GM19438 (cell line): ENCODE results near the gene SMIM22.

Experiments used
- ATAC-seq: cut with Tn5 transposase; IDR thresholded peaks from one replicate; pipeline ENCODE4 v1.9.1; 2021; ENCODE audit warnings: low read depth; ENCODE audit not compliant: unreplicated experiment

The SMIM22 gene

GRCh38 chr16:4792951-4793513 is 2.1 kb upstream of the SMIM22 start:
- no peak for ATAC-seq

- ATAC-seq, result no peak
These were observed 831 bp downstream of the SMIM22 start for GRCh38 chr16:4795828-4796572.

GRCh38 chr16:4796982-4797804 is 2.0 kb downstream of the SMIM22 start:
- ATAC-seq, result no peak

DNA sequence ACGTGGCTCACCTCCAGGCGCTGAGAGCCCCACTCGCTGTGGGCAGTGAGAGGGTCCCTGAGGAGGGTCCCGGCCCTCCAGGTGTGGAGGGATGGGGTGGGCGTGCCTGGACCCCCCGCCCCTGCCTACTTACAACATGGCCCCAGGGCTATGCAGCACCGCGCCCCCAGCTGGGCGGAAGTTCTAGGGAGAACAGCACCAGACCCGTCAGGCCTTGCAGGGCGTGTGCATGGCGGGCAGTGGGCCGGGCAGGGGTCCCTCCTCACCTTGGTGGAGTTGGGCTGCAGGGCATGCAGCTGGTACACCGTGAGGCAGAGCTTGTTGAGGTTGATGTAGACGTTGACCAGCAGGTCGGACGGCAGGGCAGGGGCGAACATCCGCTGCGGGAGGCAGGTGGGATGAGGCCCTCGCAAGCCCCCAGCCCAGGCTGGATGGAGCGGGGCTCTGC is 2.7 kb downstream of the SMIM22 start:
- no peak for ATAC-seq

DNA sequence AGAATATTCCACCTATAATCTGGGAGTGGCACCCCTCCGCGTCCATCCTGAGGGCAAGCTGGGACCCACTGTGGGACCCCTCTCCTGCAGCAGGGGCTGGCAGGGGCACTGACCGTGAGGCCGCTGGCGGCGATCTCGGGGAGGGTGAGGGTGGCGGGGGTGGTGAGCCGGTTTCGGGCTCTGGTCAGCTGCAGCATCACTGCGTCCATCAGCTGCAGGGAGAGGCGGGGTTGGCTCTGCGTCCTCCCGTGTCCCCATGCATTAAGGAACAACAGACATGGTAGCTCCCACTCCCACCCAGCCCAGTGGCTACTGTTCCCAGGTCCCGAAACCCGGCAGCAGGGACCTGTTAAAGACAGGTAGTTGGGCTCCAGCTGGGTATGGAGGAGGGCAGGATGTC is 3.3 kb downstream of the SMIM22 start:
- ATAC-seq, result no peak

DNA sequence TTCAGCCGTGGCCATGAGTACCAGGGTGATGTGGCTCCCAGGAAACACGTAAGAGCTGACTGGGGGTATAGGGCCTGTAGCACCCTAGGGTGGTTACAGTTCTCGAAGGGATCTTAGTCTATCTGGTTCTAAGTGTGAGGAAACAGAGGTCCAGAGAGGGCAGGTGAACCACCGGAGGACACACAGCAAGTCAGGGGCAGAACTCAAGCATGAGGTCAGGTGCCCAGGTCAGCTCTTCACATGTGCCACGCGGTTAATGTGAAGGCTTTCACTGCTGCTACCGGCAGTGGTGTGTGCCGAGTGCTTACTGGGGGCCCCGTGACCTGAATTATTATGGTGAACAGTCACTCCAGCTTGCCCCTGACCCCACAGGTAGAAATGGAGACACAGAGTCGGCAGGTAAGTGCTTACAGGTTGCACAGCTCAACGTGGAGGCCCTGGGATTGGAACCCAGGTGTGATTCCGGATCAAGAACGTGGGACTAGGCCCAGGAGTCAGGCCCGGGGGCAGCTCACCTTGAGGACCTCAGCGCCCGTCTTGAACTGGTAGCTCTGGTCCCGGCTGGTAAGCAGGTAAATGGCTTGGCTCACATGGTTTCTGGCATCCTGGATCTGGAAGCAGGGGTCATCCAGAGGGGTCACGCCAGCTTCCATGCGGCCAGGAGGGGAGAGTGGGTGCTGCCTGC is 4.1 kb downstream of the SMIM22 start:
- ATAC-seq, result no peak

DNA sequence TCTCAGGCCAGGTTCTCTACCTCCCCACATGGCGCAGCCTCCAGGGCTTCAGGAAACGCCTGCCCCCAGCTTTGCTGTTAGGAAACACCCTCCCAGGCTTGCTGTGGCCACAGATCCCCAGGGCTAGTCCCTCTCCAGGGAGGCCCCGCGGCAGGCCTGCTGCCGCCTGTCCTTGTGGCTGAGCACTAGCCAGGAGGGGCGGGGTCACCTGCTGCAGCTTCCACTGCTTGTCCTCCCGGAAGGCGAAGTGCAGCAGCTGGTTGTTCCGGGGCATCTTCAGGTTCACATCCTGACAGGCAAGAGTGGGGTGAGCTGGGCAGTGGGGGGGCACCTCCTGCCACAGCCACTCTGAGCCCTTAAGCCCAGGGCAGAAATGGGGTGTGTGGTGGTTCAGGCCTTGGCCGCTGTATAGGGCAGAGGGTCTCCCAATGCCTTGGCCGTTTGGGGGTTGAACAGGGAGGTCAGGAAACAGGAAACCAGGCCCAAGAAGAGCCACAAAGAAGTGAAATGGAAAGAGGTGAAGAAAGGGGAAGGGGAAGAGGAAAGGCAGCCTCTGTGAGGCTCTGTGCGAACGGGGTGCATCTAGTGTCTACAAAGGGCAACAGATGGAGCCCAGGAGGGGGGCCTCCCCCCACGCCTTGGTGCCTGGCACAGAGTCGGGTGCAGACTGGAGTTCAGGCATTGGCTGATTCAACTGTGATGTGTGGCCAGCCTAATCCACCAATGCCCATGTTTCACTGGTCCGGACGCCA is 5.3 kb downstream of the SMIM22 start:
- ATAC-seq, result no peak

GRCh38 chr16:4801051-4801961 is 6.1 kb downstream of the SMIM22 start:
- no peak for ATAC-seq

- peak; percentile 68 for ATAC-seq
These were observed 6.9 kb downstream of the SMIM22 start, which contains the start of gene ROGDI for GRCh38 chr16:4801962-4802658. TSS of gene ROGDI (minus strand) at chr16:4802633. CDS start at chr16:4802571, 62 bp downstream.

DNA sequence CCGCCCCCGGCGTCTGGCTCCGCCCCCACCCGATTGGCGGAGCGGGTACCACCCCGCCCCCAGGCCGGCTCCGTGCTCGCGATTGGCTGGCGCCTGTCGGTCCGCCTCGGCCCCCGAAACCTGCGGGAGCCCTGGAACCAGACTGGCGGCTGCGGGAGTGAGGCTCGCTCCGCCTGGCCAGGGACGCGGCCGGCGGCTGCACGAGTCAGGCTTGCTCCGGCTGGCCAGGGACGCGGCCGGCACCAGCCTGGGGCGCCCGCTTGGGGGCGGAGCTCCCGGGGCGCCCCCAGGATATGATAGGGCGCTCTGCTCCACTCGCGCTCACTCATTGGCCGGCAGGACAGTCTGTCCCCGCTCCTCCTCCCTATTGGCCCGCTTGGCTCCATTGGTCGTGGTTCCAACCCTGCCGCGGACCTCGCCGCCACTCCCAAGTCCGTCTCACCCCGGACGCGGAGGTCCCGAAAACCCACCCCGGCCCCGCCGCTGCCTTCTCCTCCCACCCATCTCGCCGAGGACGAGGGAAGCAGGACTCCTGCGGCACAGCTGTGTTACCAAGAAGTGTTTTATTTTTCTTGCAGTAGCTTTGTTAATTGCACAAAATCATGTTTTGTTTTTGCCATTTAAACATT is 7.6 kb downstream of the SMIM22 start:
- ATAC-seq, result peak; percentile 81

GRCh38 chr16:4803401-4803844 is 8.3 kb downstream of the SMIM22 start:
- ATAC-seq, result no peak

GRCh38 chr16:4803898-4804762 is 9.0 kb downstream of the SMIM22 start:
- ATAC-seq, result no peak

GRCh38 chr16:4805231-4805630 is 10.1 kb downstream of the SMIM22 start:
- no peak for ATAC-seq

- no peak for ATAC-seq
These were observed 11.1 kb downstream of the SMIM22 start for GRCh38 chr16:4806280-4806679.

- ATAC-seq, result no peak
These were observed 16.1 kb downstream of the SMIM22 start for GRCh38 chr16:4811242-4811641.

- no peak for ATAC-seq
These were observed 16.6 kb downstream of the SMIM22 start for GRCh38 chr16:4811773-4812172.
